OCI-LY7 (cell line): Measurements from ENCODE around the gene ECEL1.

Source experiments
- EZH2phosphoT487 ChIP-seq: fragments of 200-600 bp; sonication (generic); IDR thresholded peaks from 2 replicates; pipeline ENCODE4 v1.6.1; 2018; ENCODE audit warnings: low read depth, borderline replicate concordance, mild to moderate bottlenecking, mixed run types, antibody characterized with exemption, low read length, moderate library complexity, mixed read lengths
- TF ChIP-seq, protein P1 (sequence below): fragments of 200-600 bp; sonication (generic); conservative IDR thresholded peaks from 2 replicates; pipeline ENCODE4 v1.5.1; 2014; ENCODE audit warnings: mild to moderate bottlenecking, antibody characterized with exemption, low read length, moderate library complexity, mixed read lengths

DNA sequence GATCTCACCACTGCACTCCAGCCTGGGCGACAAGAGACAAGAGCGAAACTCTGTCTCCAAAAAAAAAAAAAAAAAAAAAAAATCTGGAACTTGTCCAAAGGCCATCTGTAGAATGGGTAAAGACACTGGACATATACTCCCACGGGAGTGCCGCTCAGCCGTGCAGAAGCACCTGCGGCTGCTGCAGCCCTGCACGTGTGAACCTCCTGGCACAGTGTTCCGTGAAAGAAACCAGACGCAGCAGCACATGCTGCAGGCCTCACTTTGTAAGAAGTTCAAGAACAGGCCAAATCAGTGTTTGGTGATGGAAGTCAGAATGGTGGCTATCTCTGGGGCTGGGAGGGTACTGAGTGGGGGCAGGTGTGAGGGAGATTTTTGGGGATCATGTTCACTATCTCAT is 44.8 kb upstream of the ECEL1 start:
- TF ChIP-seq, protein P1, sequence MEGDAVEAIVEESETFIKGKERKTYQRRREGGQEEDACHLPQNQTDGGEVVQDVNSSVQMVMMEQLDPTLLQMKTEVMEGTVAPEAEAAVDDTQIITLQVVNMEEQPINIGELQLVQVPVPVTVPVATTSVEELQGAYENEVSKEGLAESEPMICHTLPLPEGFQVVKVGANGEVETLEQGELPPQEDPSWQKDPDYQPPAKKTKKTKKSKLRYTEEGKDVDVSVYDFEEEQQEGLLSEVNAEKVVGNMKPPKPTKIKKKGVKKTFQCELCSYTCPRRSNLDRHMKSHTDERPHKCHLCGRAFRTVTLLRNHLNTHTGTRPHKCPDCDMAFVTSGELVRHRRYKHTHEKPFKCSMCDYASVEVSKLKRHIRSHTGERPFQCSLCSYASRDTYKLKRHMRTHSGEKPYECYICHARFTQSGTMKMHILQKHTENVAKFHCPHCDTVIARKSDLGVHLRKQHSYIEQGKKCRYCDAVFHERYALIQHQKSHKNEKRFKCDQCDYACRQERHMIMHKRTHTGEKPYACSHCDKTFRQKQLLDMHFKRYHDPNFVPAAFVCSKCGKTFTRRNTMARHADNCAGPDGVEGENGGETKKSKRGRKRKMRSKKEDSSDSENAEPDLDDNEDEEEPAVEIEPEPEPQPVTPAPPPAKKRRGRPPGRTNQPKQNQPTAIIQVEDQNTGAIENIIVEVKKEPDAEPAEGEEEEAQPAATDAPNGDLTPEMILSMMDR = no peak
- no peak for TF ChIP-seq EZH2phosphoT487
